ENCODE results near the gene PRR36.

The PRR36 gene

GRCh38 chr19:7842661-7843294 lies 31.4 kb downstream of the PRR36 start:
- no peak for DNase-seq

GRCh38 chr19:7841751-7842660 lies 32.2 kb downstream of the PRR36 start:
- DNase-seq = no peak

- no peak for DNase-seq
Observed at GRCh38 chr19:7840629-7841028, 33.6 kb downstream of the PRR36 start.

GRCh38 chr19:7839476-7839875 lies 34.7 kb downstream of the PRR36 start:
- DNase-seq = no peak

GRCh38 chr19:7833225-7834099 lies 40.7 kb downstream of the PRR36 start:
- DNase-seq = no peak

GRCh38 chr19:7832781-7833180 lies 41.4 kb downstream of the PRR36 start:
- DNase-seq = no peak

GRCh38 chr19:7832009-7832408 lies 42.2 kb downstream of the PRR36 start:
- DNase-seq = no peak

- no peak for DNase-seq
Observed at GRCh38 chr19:7831452-7831851, 42.7 kb downstream of the PRR36 start.

- DNase-seq = no peak
Observed at GRCh38 chr19:7830823-7831222, 43.4 kb downstream of the PRR36 start.

- no peak for DNase-seq
Observed at GRCh38 chr19:7830272-7830771, 43.9 kb downstream of the PRR36 start.

GRCh38 chr19:7829561-7830271 lies 44.5 kb downstream of the PRR36 start, which contains the start of gene EVI5L:
EVI5L (plus strand) TSS chr19:7830218; CDS start chr19:7846543, 16,325 bp downstream.
- peak; percentile 99 to 100 (median 99) for DNase-seq

- DNase-seq = no peak
Observed at GRCh38 chr19:7829166-7829520, 45.0 kb downstream of the PRR36 start.

GRCh38 chr19:7823686-7824301 lies 50.4 kb downstream of the PRR36 start:
- DNase-seq = no peak

GRCh38 chr19:7822910-7823515 lies 51.2 kb downstream of the PRR36 start:
- no peak for DNase-seq

GRCh38 chr19:7820588-7820987 lies 53.6 kb downstream of the PRR36 start:
- DNase-seq = no peak

GRCh38 chr19:7819337-7819736 lies 54.9 kb downstream of the PRR36 start:
- no peak for DNase-seq

- no peak for DNase-seq
Observed at GRCh38 chr19:7818806-7819205, 55.4 kb downstream of the PRR36 start.

Measured in suppressor macrophage treated with lipopolysaccharide for 1 hour (primary cell).